Neural cell (in vitro differentiated cells): Measurements from ENCODE around the gene IPO13.

Experiments used
- EP300 ChIP-seq: fragments of 450-650 bp; conservative IDR thresholded peaks from 2 replicates; pipeline ENCODE4 v1.6.1; 2014; ENCODE audit warnings: antibody characterized with exemption, mild to moderate bottlenecking, moderate library complexity; ENCODE audit not compliant: poor library complexity, severe bottlenecking
- EZH2 ChIP-seq: fragments of 200-600, 300-800 bp; shearing (Covaris generic), sonication (generic); IDR thresholded peaks from 2 replicates; pipeline ENCODE4 v1.6.1; 2014; ENCODE audit warnings: antibody characterized with exemption, low read length, borderline replicate concordance, mild to moderate bottlenecking; ENCODE audit not compliant: insufficient read depth, poor library complexity, severe bottlenecking
- MXI1 ChIP-seq: fragments of 450-650 bp; conservative IDR thresholded peaks from 2 replicates; pipeline ENCODE4 v1.6.1; 2014; ENCODE audit warnings: antibody characterized with exemption, mild to moderate bottlenecking; ENCODE audit not compliant: poor library complexity, severe bottlenecking
- POLR2AphosphoS5 ChIP-seq: IDR thresholded peaks from 2 replicates; pipeline ENCODE4 v1.6.1; 2012
- RAD21 ChIP-seq: fragments of 450-650 bp; conservative IDR thresholded peaks from 2 replicates; pipeline ENCODE4 v1.6.1; 2014; ENCODE audit warnings: antibody characterized with exemption, mild to moderate bottlenecking, moderate library complexity
- SMC3 ChIP-seq: fragments of 450-650 bp; conservative IDR thresholded peaks from 2 replicates; pipeline ENCODE4 v1.6.1; 2014; ENCODE audit warnings: antibody characterized with exemption, mild to moderate bottlenecking, moderate library complexity; ENCODE audit not compliant: poor library complexity
- TAF1 ChIP-seq: IDR thresholded peaks from 2 replicates; pipeline ENCODE4 v1.6.1; 2012; ENCODE audit warnings: low read depth
- TF ChIP-seq, protein P1 (sequence below): fragments of 450-650 bp; IDR thresholded peaks from 2 replicates; pipeline ENCODE4 v1.5.1; 2014; ENCODE audit warnings: antibody characterized with exemption, mild to moderate bottlenecking, moderate library complexity; ENCODE audit not compliant: poor library complexity, severe bottlenecking
- TF ChIP-seq, protein P2 (sequence below): IDR thresholded peaks from 2 replicates; pipeline ENCODE4 v1.6.1; 2012; ENCODE audit warnings: borderline replicate concordance

DNA sequence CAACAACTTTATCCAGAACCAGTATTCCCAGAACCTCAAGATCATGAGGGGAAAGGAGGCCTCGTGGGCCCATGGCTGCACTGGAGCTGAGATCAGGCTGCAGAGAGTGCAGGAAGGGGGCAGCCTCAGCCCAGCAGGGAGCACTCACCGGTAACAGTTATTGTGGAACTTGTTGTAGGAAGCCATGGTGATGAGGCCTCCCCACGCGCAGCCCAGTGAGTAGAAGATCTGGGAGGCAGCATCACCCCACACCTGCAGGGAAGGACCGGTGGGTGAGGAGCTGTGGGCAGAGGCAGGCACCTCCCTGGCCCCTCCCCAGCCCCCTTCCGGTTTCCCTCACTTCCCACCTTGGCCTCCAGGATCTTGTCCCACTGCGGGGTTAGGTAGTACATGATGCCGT is 55.4 kb downstream of the IPO13 start:
- TF ChIP-seq, protein P1, sequence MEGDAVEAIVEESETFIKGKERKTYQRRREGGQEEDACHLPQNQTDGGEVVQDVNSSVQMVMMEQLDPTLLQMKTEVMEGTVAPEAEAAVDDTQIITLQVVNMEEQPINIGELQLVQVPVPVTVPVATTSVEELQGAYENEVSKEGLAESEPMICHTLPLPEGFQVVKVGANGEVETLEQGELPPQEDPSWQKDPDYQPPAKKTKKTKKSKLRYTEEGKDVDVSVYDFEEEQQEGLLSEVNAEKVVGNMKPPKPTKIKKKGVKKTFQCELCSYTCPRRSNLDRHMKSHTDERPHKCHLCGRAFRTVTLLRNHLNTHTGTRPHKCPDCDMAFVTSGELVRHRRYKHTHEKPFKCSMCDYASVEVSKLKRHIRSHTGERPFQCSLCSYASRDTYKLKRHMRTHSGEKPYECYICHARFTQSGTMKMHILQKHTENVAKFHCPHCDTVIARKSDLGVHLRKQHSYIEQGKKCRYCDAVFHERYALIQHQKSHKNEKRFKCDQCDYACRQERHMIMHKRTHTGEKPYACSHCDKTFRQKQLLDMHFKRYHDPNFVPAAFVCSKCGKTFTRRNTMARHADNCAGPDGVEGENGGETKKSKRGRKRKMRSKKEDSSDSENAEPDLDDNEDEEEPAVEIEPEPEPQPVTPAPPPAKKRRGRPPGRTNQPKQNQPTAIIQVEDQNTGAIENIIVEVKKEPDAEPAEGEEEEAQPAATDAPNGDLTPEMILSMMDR: no peak
- TF ChIP-seq EZH2: no peak
- no peak for TF ChIP-seq RAD21
- TF ChIP-seq MXI1: no peak
- TF ChIP-seq EP300: no peak
- TF ChIP-seq, protein P2, sequence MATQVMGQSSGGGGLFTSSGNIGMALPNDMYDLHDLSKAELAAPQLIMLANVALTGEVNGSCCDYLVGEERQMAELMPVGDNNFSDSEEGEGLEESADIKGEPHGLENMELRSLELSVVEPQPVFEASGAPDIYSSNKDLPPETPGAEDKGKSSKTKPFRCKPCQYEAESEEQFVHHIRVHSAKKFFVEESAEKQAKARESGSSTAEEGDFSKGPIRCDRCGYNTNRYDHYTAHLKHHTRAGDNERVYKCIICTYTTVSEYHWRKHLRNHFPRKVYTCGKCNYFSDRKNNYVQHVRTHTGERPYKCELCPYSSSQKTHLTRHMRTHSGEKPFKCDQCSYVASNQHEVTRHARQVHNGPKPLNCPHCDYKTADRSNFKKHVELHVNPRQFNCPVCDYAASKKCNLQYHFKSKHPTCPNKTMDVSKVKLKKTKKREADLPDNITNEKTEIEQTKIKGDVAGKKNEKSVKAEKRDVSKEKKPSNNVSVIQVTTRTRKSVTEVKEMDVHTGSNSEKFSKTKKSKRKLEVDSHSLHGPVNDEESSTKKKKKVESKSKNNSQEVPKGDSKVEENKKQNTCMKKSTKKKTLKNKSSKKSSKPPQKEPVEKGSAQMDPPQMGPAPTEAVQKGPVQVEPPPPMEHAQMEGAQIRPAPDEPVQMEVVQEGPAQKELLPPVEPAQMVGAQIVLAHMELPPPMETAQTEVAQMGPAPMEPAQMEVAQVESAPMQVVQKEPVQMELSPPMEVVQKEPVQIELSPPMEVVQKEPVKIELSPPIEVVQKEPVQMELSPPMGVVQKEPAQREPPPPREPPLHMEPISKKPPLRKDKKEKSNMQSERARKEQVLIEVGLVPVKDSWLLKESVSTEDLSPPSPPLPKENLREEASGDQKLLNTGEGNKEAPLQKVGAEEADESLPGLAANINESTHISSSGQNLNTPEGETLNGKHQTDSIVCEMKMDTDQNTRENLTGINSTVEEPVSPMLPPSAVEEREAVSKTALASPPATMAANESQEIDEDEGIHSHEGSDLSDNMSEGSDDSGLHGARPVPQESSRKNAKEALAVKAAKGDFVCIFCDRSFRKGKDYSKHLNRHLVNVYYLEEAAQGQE: no peak
- TF ChIP-seq POLR2AphosphoS5: no peak
- TF ChIP-seq TAF1: no peak
- no peak for TF ChIP-seq SMC3
